HEK293 (cell line): ENCODE data around the gene PRSS53.

Source experiments
- BCL11B ChIP-seq: fragments of 450-650 bp; formaldehyde crosslinking; IDR thresholded peaks from 2 replicates; pipeline ENCODE4 v1.5.1; 2016; ENCODE audit warnings: low read depth, missing biosample characterization, missing genetic modification characterization
- CTCF ChIP-seq: fragments of 450-650 bp; formaldehyde crosslinking; IDR thresholded peaks from 2 replicates; pipeline ENCODE4 v1.5.1; 2016; ENCODE audit warnings: missing biosample characterization, missing genetic modification characterization
- FEZF1 ChIP-seq: fragments of 450-650 bp; formaldehyde crosslinking; IDR thresholded peaks from 2 replicates; pipeline ENCODE4 v1.5.1; 2016; ENCODE audit warnings: missing biosample characterization, missing genetic modification characterization
- HOXA7 ChIP-seq: sonication (generic); formaldehyde crosslinking; IDR thresholded peaks from 2 replicates; pipeline ENCODE4 v1.8.1; 2022; ENCODE audit warnings: missing genetic modification reagents, borderline replicate concordance
- KLF8 ChIP-seq: fragments of 450-650 bp; formaldehyde crosslinking; IDR thresholded peaks from 2 replicates; pipeline ENCODE4 v1.5.1; 2016; ENCODE audit warnings: missing biosample characterization, missing genetic modification characterization
- PRDM1 ChIP-seq: fragments of 450-650 bp; formaldehyde crosslinking; IDR thresholded peaks from 2 replicates; pipeline ENCODE4; 2016; ENCODE audit warnings: missing biosample characterization, missing genetic modification characterization
- RBAK ChIP-seq: fragments of 450-650 bp; formaldehyde crosslinking; IDR thresholded peaks from 2 replicates; pipeline ENCODE4 v1.5.1; 2016; ENCODE audit warnings: missing biosample characterization, missing genetic modification characterization
- REST ChIP-seq: fragments of 450-650 bp; formaldehyde crosslinking; IDR thresholded peaks from 2 replicates; pipeline ENCODE4 v1.5.1; 2016; ENCODE audit warnings: missing biosample characterization, missing genetic modification characterization
- SETDB1 ChIP-seq: IDR thresholded peaks from one replicate; pipeline ENCODE4 v1.6.1; 2017; ENCODE audit warnings: mild to moderate bottlenecking, low read length, moderate library complexity, mixed read lengths; ENCODE audit not compliant: insufficient read length
- TRIM28 ChIP-seq: IDR thresholded peaks from 2 replicates; pipeline ENCODE4 v1.6.1; 2011; ENCODE audit warnings: low read length, control low read depth, borderline replicate concordance
- ZBTB7A ChIP-seq: fragments of 450-650 bp; formaldehyde crosslinking; IDR thresholded peaks from 2 replicates; pipeline ENCODE4 v1.5.1; 2016; ENCODE audit warnings: low read depth, missing biosample characterization, missing genetic modification characterization
- ZBTB8A ChIP-seq: fragments of 450-650 bp; formaldehyde crosslinking; IDR thresholded peaks from 2 replicates; pipeline ENCODE4 v1.5.1; 2016; ENCODE audit warnings: missing biosample characterization, missing genetic modification characterization
- ZNF112 ChIP-seq: fragments of 450-650 bp; formaldehyde crosslinking; IDR thresholded peaks from 2 replicates; pipeline ENCODE4 v1.5.0; 2017; ENCODE audit warnings: missing biosample characterization, missing genetic modification characterization
- ZNF121 ChIP-seq: fragments of 450-650 bp; formaldehyde crosslinking; IDR thresholded peaks from 2 replicates; pipeline ENCODE4 v1.5.1; 2016; ENCODE audit warnings: missing biosample characterization, missing genetic modification characterization
- ZNF146 ChIP-seq: fragments of 450-650 bp; formaldehyde crosslinking; IDR thresholded peaks from 2 replicates; pipeline ENCODE4 v1.5.1; 2016; ENCODE audit warnings: missing biosample characterization, missing genetic modification characterization
- ZNF2 ChIP-seq: fragments of 450-650 bp; formaldehyde crosslinking; IDR thresholded peaks from 2 replicates; pipeline ENCODE4 v1.5.1; 2016; ENCODE audit warnings: missing biosample characterization, missing genetic modification characterization
- ZNF23 ChIP-seq: fragments of 450-650 bp; formaldehyde crosslinking; IDR thresholded peaks from 2 replicates; pipeline ENCODE4 v1.5.1; 2016; ENCODE audit warnings: missing biosample characterization, missing genetic modification characterization, borderline replicate concordance
- ZNF354C ChIP-seq: fragments of 450-650 bp; formaldehyde crosslinking; IDR thresholded peaks from 2 replicates; pipeline ENCODE4 v1.5.1; 2016; ENCODE audit warnings: missing biosample characterization, missing genetic modification characterization, low read depth, borderline replicate concordance
- ZNF398 ChIP-seq: fragments of 450-650 bp; formaldehyde crosslinking; IDR thresholded peaks from 2 replicates; pipeline ENCODE4 v1.5.1; 2017; ENCODE audit warnings: missing biosample characterization, missing genetic modification characterization
- ZNF555 ChIP-seq: fragments of 450-650 bp; formaldehyde crosslinking; conservative IDR thresholded peaks from 2 replicates; pipeline ENCODE4 v1.5.1; 2017; ENCODE audit warnings: missing biosample characterization, mild to moderate bottlenecking, missing genetic modification characterization, inconsistent platforms
- ZNF596 ChIP-seq: fragments of 450-650 bp; IDR thresholded peaks from 2 replicates; pipeline ENCODE4 v1.5.0; 2018; ENCODE audit warnings: missing biosample characterization, mild to moderate bottlenecking, missing genetic modification characterization, moderate library complexity
- ZNF621 ChIP-seq: fragments of 450-650 bp; formaldehyde crosslinking; IDR thresholded peaks from 2 replicates; pipeline ENCODE4 v1.5.1; 2017; ENCODE audit warnings: missing biosample characterization, missing genetic modification characterization
- ZNF645 ChIP-seq: fragments of 450-650 bp; formaldehyde crosslinking; IDR thresholded peaks from 2 replicates; pipeline ENCODE4; 2016; ENCODE audit warnings: missing biosample characterization, missing genetic modification characterization
- ZNF664 ChIP-seq: fragments of 450-650 bp; formaldehyde crosslinking; IDR thresholded peaks from 2 replicates; pipeline ENCODE4 v1.5.1; 2016; ENCODE audit warnings: missing biosample characterization, missing genetic modification characterization
- ZNF692 ChIP-seq: fragments of 450-650 bp; formaldehyde crosslinking; IDR thresholded peaks from 2 replicates; pipeline ENCODE4 v1.5.1; 2016; ENCODE audit warnings: missing biosample characterization, missing genetic modification characterization
- ZNF701 ChIP-seq: fragments of 450-650 bp; formaldehyde crosslinking; IDR thresholded peaks from 2 replicates; pipeline ENCODE4 v1.5.1; 2016; ENCODE audit warnings: missing biosample characterization, missing genetic modification characterization
- ZNF785 ChIP-seq: fragments of 450-650 bp; formaldehyde crosslinking; IDR thresholded peaks from 2 replicates; pipeline ENCODE4 v1.5.1; 2016; ENCODE audit warnings: missing biosample characterization, missing genetic modification characterization
- ZSCAN16 ChIP-seq: fragments of 450-650 bp; formaldehyde crosslinking; IDR thresholded peaks from 2 replicates; pipeline ENCODE4 v1.5.1; 2016; ENCODE audit warnings: missing biosample characterization, missing genetic modification characterization
- TF ChIP-seq, protein P1 (sequence below): IDR thresholded peaks from 2 replicates; pipeline ENCODE4 v1.6.1; 2011; ENCODE audit warnings: mild to moderate bottlenecking, low read depth, low read length, borderline replicate concordance

PRSS53 gene

DNA sequence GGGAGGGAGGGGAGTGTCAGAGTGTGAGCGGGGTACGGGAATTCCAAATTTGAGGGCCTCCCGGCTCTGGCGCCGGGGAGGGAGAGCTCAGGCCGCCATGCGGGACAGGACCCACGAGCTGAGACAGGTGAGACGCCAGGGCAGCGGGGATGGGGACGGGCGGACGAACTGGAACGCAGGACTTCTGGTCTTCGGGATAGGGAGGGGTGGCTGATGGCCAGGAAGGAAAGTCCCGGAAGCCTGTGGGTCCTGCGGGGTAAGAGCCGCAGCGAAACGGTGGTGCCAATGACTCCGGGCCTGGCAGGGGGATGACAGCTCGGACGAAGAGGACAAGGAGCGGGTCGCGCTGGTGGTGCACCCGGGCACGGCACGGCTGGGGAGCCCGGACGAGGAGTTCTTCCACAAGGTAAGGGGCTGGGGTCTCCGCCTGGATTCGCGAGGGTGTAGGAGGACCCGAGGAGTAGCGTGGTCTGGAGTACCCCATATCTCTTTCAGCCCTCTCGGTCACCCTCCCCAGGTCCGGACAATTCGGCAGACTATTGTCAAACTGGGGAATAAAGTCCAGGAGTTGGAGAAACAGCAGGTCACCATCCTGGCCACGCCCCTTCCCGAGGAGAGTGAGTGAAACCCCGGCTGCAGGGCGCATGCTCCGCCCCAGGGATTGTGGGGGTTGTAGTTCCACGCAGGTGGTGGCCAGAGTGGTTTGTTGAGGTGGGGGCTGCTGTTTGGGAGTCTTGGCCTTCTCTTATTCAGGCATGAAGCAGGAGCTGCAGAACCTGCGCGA, 54.8 kb downstream of the PRSS53 start (continued):
- no peak for TF ChIP-seq CTCF (tag by site-specific recombination)
- no peak for TF ChIP-seq HOXA7 (CRISPR knock-in tag)
- TF ChIP-seq REST (tag by site-specific recombination) = no peak
- TF ChIP-seq SETDB1 = no peak
- TF ChIP-seq ZNF596 = no peak
- no peak for TF ChIP-seq ZBTB8A (tag by site-specific recombination)
- TF ChIP-seq ZNF664 (tag by site-specific recombination) = no peak
- no peak for TF ChIP-seq ZNF112 (tag by site-specific recombination)
- TF ChIP-seq ZNF354C (tag by site-specific recombination) = no peak
- no peak for TF ChIP-seq FEZF1 (tag by site-specific recombination)
- TF ChIP-seq ZNF692 = 0 out of 2 replicates have a peak, but pooled peaks have one; percentile 57
- TF ChIP-seq, protein P1, sequence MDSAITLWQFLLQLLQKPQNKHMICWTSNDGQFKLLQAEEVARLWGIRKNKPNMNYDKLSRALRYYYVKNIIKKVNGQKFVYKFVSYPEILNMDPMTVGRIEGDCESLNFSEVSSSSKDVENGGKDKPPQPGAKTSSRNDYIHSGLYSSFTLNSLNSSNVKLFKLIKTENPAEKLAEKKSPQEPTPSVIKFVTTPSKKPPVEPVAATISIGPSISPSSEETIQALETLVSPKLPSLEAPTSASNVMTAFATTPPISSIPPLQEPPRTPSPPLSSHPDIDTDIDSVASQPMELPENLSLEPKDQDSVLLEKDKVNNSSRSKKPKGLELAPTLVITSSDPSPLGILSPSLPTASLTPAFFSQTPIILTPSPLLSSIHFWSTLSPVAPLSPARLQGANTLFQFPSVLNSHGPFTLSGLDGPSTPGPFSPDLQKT = no peak
- no peak for TF ChIP-seq ZNF121
- TF ChIP-seq ZNF701 (tag by site-specific recombination) = no peak
- TF ChIP-seq BCL11B (tag by site-specific recombination) = peak; percentile 89
- no peak for TF ChIP-seq ZNF2 (tag by site-specific recombination)
- TF ChIP-seq ZNF621 (tag by site-specific recombination) = no peak
- no peak; the same call in 1 of the 2 replicates for TF ChIP-seq ZNF398
- TF ChIP-seq RBAK (tag by site-specific recombination) = no peak
- TF ChIP-seq TRIM28 = no peak
- TF ChIP-seq ZNF146 (tag by site-specific recombination) = no peak
- TF ChIP-seq ZNF645 (tag by site-specific recombination) = peak; percentile 78; the same call in 1 of the 2 replicates
- TF ChIP-seq ZNF555 = no peak
- peak; percentile 70 for TF ChIP-seq PRDM1 (tag by site-specific recombination)
- no peak for TF ChIP-seq KLF8 (tag by site-specific recombination)
- no peak for TF ChIP-seq ZNF785 (tag by site-specific recombination)
- no peak for TF ChIP-seq ZSCAN16
- no peak for TF ChIP-seq ZNF23
- peak; percentile 81 for TF ChIP-seq ZBTB7A (tag by site-specific recombination)
- TF ChIP-seq, all 188 proteins: peak for 39
